Measurements from ENCODE around the gene TFCP2L1. TPM values are rescaled to one million over a fixed set of nuclear protein-coding genes. Genes with fewer than 3 reads are reported as not detected.

Gene TFCP2L1
- total and polyA plus RNA-seq, 7 experiments from 2014 or later: 0.19 to 0.24 TPM; not detected in 5

GRCh38 chr2:121205321-121205942, 79.6 kb downstream of the TFCP2L1 start:
- Mint-ChIP-seq H3K4me1 (peaks cover 0 to 2% (median 0%) of the 10 kb centered on the region in 7 donors), H3K4me3 (no peak overlapping the region), H3K9me3 (no peaks in the 10 kb centered on the region), H3K27ac (no peak overlapping the region), H3K27me3 (peaks cover 0 to 3% (median 0%) of the 10 kb centered on the region in 5 donors), H3K36me3 (no peaks in the 10 kb centered on the region)
- intact Hi-C loops (cut with micrococcal nuclease): no loop called here
- Histone ChIP-seq H3K4me3 (ENCODE audit: low read length) (no peak overlapping the region), H3K27me3 (ENCODE audit: control insufficient read depth in 2 of 2, insufficient read depth in 2 of 2, low read length in 2 of 2) (no peaks in the 10 kb centered on the region), H3K4me1 (ENCODE audit: control insufficient read depth in 2 of 2, insufficient read depth in 2 of 2, low read length in 2 of 2) (no peaks in the 10 kb centered on the region), H3K27ac (ENCODE audit: low read depth, low read length) (no peak overlapping the region), H3K9me3 (ENCODE audit: control insufficient read depth in 2 of 3, low read length in 3 of 3) (no peaks in the 10 kb centered on the region), H3K36me3 (ENCODE audit: control insufficient read depth in 2 of 3, insufficient read depth in 3 of 3, low read length in 3 of 3) (no peaks in the 10 kb centered on the region)
- DNase-seq (no peak), ATAC-seq (no peak)
- ChIA-PET POLR2A (no interaction called here), CTCF (no interaction called here)

- Mint-ChIP-seq H3K27me3 (peaks cover 0 to 3% (median 0%) of the 10 kb centered on the region in 5 donors), H3K36me3 (no peaks in the 10 kb centered on the region), H3K9me3 (no peaks in the 10 kb centered on the region), H3K27ac (no peak overlapping the region), H3K4me1 (peaks cover 0 to 2% (median 0%) of the 10 kb centered on the region in 7 donors), H3K4me3 (no peak overlapping the region)
- Histone ChIP-seq H3K36me3 (ENCODE audit: control insufficient read depth in 2 of 3, insufficient read depth in 3 of 3, low read length in 3 of 3) (no peaks in the 10 kb centered on the region), H3K27me3 (ENCODE audit: control insufficient read depth in 2 of 2, insufficient read depth in 2 of 2, low read length in 2 of 2) (no peaks in the 10 kb centered on the region), H3K4me3 (ENCODE audit: low read length) (no peak overlapping the region), H3K9me3 (ENCODE audit: control insufficient read depth in 2 of 3, low read length in 3 of 3) (no peaks in the 10 kb centered on the region), H3K4me1 (ENCODE audit: control insufficient read depth in 2 of 2, insufficient read depth in 2 of 2, low read length in 2 of 2) (no peaks in the 10 kb centered on the region), H3K27ac (ENCODE audit: low read depth, low read length) (no peak overlapping the region)
- ChIA-PET POLR2A (no interaction called here), CTCF (no interaction called here)
- ATAC-seq (no peak), DNase-seq (no peak)
- intact Hi-C loops (cut with micrococcal nuclease): no loop called here
Measured at GRCh38 chr2:121203591-121204249, 81.3 kb downstream of the TFCP2L1 start.

GRCh38 chr2:121202541-121203310, 82.3 kb downstream of the TFCP2L1 start:
- no peaks in the 10 kb centered on the region for H3K4me1 ChIP-seq (ENCODE audit: control insufficient read depth in 2 of 2, insufficient read depth in 2 of 2, low read length in 2 of 2)
- H3K36me3 Mint-ChIP-seq: no peaks in the 10 kb centered on the region

DNA sequence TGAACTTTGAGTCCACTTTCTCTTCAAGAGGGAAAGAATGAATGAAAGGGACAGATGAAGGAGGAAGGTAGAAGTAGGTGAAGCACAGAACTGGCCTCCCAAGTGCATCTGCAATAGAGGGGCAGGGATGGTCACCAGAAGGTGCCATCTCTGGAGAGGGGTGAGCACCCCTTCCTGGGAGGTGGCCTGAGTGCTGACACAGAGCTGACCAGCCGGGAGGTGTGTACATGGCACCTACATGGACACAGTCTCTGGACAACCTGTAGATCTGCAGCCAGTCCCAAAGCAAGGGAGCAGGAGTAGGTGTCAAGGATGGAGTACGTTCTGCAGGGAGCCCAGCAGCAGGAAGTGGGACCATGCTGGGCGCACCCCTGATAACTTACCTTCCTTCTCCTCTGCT, 83.2 kb downstream of the TFCP2L1 start:
- no peaks in the 10 kb centered on the region for H3K36me3 ChIP-seq (ENCODE audit: control insufficient read depth in 2 of 3, insufficient read depth in 3 of 3, low read length in 3 of 3)
- Mint-ChIP-seq H3K27me3 (no peaks in the 10 kb centered on the region), H3K9me3 (no peaks in the 10 kb centered on the region), H3K27ac (no peak overlapping the region), H3K4me3 (no peak overlapping the region), H3K36me3 (no peaks in the 10 kb centered on the region), H3K4me1 (peaks cover 0 to 2% (median 0%) of the 10 kb centered on the region in 7 donors)
- no peak overlapping the region for H3K4me3 ChIP-seq (ENCODE audit: low read length)
- ChIA-PET POLR2A (no interaction called here), CTCF (no interaction called here)
- H3K4me1 ChIP-seq (ENCODE audit: control insufficient read depth in 2 of 2, insufficient read depth in 2 of 2, low read length in 2 of 2): no peaks in the 10 kb centered on the region
- H3K27me3 ChIP-seq (ENCODE audit: control insufficient read depth in 2 of 2, insufficient read depth in 2 of 2, low read length in 2 of 2): no peaks in the 10 kb centered on the region
- H3K9me3 ChIP-seq (ENCODE audit: control insufficient read depth in 2 of 3, low read length in 3 of 3): no peaks in the 10 kb centered on the region
- no peak overlapping the region for H3K27ac ChIP-seq (ENCODE audit: low read depth, low read length)
- intact Hi-C loops (cut with micrococcal nuclease): no loop called here
- ATAC-seq: no peak
- DNase-seq: no peak

More at GRCh38 chr2:121202541-121203310, 82.3 kb downstream of the TFCP2L1 start:
- H3K27me3 Mint-ChIP-seq: no peaks in the 10 kb centered on the region
- H3K36me3 ChIP-seq (ENCODE audit: control insufficient read depth in 2 of 3, insufficient read depth in 3 of 3, low read length in 3 of 3): no peaks in the 10 kb centered on the region
- H3K27ac Mint-ChIP-seq: no peak overlapping the region
- no peaks in the 10 kb centered on the region for H3K27me3 ChIP-seq (ENCODE audit: control insufficient read depth in 2 of 2, insufficient read depth in 2 of 2, low read length in 2 of 2)
- no peaks in the 10 kb centered on the region for H3K9me3 Mint-ChIP-seq
- no peak overlapping the region for H3K4me3 ChIP-seq (ENCODE audit: low read length)
- H3K9me3 ChIP-seq (ENCODE audit: control insufficient read depth in 2 of 3, low read length in 3 of 3): no peaks in the 10 kb centered on the region
- no peak overlapping the region for H3K27ac ChIP-seq (ENCODE audit: low read depth, low read length)
- peaks cover 0 to 2% (median 0%) of the 10 kb centered on the region in 7 donors for H3K4me1 Mint-ChIP-seq
- intact Hi-C loops (cut with micrococcal nuclease): no loop called here
- ChIA-PET CTCF (no interaction called here), POLR2A (no interaction called here)
- no peak overlapping the region for H3K4me3 Mint-ChIP-seq
- ATAC-seq: no peak
- DNase-seq: no peak

DNA sequence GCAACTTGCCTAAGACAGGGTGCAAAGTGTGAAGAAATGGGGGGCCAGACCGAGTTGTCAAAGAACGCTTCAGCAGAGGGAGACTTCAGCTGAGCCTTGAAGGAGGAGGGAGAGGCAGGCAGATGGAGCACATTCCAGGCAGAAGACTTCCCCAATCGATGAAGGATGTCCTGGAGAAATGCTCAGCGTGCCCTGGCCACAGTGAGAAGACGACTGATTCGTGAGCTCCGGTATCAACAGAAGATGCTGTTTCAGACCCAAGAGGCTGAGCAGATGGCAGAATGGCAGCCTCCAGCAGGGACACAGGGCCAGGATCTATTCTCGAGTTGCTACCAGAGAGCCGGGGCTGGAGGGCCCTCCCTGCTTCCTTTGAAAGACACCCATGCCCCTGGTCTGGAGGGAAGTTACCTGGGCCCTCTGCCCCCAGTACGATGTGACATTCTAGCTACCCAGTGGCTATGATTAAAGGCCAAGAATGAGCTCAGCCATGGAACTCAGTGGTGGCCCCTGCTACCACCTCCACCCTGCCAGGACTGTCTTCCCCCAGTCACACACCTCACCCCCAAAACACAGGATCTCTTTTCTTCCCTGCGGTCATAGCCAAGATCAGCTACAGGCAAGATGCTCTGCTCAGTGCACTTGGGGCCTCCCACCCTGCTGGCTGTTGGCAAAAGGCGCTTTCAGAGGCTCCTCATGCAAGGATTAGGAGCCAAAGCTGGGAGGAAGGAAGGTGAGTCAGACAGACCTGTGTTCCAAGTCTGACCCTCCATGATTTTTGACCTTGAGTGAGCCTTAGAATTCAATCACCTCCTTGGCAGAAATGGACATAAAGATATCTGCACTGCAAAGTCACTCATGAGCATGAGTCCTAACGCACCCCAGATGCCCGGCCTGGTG, 84.3 kb downstream of the TFCP2L1 start:
- Histone ChIP-seq H3K4me1 (ENCODE audit: control insufficient read depth in 2 of 2, insufficient read depth in 2 of 2, low read length in 2 of 2) (no peaks in the 10 kb centered on the region), H3K27me3 (ENCODE audit: control insufficient read depth in 2 of 2, insufficient read depth in 2 of 2, low read length in 2 of 2) (no peaks in the 10 kb centered on the region), H3K27ac (ENCODE audit: low read depth, low read length) (no peak overlapping the region), H3K4me3 (ENCODE audit: low read length) (no peak overlapping the region), H3K36me3 (ENCODE audit: control insufficient read depth in 2 of 3, insufficient read depth in 3 of 3, low read length in 3 of 3) (no peaks in the 10 kb centered on the region), H3K9me3 (ENCODE audit: control insufficient read depth in 2 of 3, low read length in 3 of 3) (no peaks in the 10 kb centered on the region)
- no peaks in the 10 kb centered on the region for H3K27me3 Mint-ChIP-seq
- DNase-seq: no peak
- no peak overlapping the region for H3K27ac Mint-ChIP-seq
- intact Hi-C loops (cut with micrococcal nuclease): no loop called here
- no peak overlapping the region for H3K4me3 Mint-ChIP-seq
- H3K4me1 Mint-ChIP-seq: peaks cover 0 to 2% (median 0%) of the 10 kb centered on the region in 7 donors
- no peaks in the 10 kb centered on the region for H3K9me3 Mint-ChIP-seq
- ATAC-seq: no peak
- ChIA-PET POLR2A (no interaction called here), CTCF (no interaction called here)
- H3K36me3 Mint-ChIP-seq: no peaks in the 10 kb centered on the region

DNA sequence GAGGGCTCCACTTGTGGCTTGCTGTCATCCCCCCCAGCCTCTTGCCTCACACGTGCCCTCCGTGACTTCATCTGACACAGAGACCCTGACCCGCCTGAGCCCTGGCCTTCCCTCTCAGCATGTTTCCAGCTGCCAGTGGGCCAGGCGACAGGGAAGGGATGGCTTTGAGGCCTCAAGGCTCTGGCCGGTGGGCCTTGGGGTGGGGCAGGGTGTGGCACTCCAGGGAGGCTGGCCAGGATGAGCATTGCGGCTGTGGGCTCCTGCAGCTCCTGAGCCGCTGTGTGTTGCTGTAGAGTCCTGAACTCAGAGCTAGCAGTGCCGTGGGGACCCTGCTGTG, 85.0 kb downstream of the TFCP2L1 start:
- Mint-ChIP-seq H3K4me3 (no peak overlapping the region), H3K9me3 (no peaks in the 10 kb centered on the region), H3K4me1 (peaks cover 0 to 3% (median 0%) of the 10 kb centered on the region in 7 donors), H3K36me3 (no peaks in the 10 kb centered on the region), H3K27me3 (no peaks in the 10 kb centered on the region), H3K27ac (no peak overlapping the region)
- DNase-seq (no peak), ATAC-seq (no peak)
- H3K4me3 ChIP-seq (ENCODE audit: low read length): no peak overlapping the region
- H3K27me3 ChIP-seq (ENCODE audit: control insufficient read depth in 2 of 2, insufficient read depth in 2 of 2, low read length in 2 of 2): no peaks in the 10 kb centered on the region
- no peaks in the 10 kb centered on the region for H3K36me3 ChIP-seq (ENCODE audit: control insufficient read depth in 2 of 3, insufficient read depth in 3 of 3, low read length in 3 of 3)
- H3K9me3 ChIP-seq (ENCODE audit: control insufficient read depth in 2 of 3, low read length in 3 of 3): no peaks in the 10 kb centered on the region
- POLR2A ChIA-PET: no interaction called here
- intact Hi-C loops (cut with micrococcal nuclease): no loop called here
- H3K4me1 ChIP-seq (ENCODE audit: control insufficient read depth in 2 of 2, insufficient read depth in 2 of 2, low read length in 2 of 2): no peaks in the 10 kb centered on the region
- no peak overlapping the region for H3K27ac ChIP-seq (ENCODE audit: low read depth, low read length)
- CTCF ChIA-PET: no interaction called here
